GM19452 (cell line): ENCODE measurements around the gene SFMBT1.
"Not testable (repeated sequence)": the region's sequence is repeated elsewhere in the genome, so short reads cannot be mapped to it uniquely, and the experiment has no call there.

ENCODE experiments used
- ATAC-seq: cut with Tn5 transposase; IDR thresholded peaks from one replicate; pipeline ENCODE4 v1.9.1; 2021; ENCODE audit not compliant: unreplicated experiment

SFMBT1 gene

DNA sequence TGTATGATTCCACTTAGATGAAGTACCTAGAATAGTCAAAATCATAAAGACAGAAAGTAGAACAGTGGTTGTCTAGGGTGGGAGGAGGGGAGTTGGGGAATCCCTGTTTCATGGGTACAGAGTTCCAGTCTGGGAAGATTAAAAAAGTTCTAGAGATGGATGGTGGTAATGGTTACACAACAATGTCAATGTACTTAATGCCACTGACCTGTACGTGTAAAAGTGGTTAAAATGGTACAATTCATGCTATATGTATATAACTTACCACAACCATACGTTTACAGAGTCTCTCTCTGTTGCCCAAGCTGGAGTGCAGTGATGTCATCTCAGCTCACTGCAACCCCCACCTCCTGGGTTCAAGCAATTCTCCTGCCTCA is 6.5 kb downstream of the SFMBT1 start:
- ATAC-seq = no peak

DNA sequence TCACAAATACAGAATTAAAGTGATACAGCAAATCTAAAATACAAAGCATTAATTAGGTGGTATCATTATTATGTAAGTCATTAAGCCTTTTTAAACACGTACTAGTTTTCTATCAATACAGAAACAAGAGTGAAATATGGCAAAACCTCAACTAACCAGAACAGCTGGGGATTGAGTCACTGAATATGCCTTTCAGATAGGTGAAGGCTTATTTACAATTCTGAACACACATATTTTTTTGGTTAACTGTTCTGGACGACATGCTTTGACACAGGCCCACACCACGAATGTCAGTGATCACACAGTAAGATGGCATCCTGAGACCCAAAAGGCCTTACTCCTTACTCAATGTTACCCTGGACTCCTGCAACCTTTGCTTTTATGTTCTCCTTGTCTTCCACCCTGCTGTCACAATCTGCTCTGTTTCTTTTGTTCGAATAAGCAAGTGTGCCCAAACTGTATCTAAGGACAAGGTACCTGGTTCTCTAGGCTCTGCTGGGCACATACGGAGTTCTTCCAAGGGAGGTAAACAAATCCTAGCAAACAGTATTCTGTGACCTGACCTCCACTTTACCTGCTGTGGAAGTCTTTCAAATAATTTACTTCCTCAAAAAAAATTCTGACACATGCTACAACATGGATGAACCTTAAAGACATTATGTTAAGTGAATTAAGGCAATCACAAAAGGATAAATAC is 7.0 kb downstream of the SFMBT1 start:
- ATAC-seq = no peak

DNA sequence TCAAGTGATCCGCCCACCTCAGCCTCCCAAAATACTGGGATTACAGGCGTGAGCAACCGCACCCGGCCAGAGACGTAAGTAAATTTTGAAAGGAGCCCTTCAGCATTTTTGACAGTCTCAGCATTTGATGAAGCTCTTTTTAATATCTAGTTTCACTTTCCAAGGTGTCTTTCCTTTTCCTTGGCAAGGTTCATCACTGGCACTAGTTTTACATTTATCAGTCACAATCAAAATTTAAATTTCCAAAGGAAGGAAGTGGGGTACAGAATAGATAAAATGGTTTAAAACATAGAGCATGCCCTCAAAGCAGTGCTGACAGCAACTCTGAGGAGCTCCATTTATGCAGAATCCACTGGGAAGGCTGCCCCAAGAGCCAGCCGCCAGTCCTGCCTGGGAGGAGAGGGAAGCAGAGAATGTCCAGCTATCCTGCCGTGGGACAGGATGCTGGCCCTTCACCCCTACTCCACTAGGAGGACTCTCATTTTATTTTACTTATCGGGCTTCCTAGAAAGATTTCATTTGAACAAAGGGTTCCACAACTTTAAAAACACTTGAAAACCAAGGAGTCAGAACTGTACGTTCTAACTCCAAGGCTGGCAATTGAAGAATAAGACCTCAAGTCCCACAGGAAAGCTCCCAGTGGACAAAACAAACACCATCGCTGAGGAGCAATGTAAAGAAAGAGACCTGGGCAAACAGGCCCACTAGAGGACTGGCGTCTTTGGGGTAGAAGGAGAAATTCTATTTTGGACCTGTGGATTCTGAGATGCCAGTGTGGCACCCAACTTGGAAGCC is 9.9 kb downstream of the SFMBT1 start:
- no peak for ATAC-seq

DNA sequence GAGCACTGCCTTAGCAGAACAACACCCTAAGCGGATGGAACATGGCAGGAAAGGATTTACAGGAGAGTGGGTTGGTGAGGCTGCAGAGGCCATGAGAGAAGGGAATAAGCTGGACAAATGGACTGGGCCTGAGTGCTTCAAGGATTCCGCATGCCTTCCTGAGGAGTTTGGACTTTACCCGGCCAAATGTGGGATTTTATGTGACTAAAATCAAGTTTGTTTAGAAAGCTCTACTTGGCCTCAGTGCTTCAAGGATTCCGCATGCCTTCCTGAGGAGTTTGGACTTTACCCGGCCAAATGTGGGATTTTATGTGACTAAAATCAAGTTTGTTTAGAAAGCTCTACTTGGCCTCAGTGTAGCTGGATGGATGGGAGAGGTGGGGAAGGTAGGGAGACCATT is 10.9 kb downstream of the SFMBT1 start:
- ATAC-seq = not testable (repeated sequence)

DNA sequence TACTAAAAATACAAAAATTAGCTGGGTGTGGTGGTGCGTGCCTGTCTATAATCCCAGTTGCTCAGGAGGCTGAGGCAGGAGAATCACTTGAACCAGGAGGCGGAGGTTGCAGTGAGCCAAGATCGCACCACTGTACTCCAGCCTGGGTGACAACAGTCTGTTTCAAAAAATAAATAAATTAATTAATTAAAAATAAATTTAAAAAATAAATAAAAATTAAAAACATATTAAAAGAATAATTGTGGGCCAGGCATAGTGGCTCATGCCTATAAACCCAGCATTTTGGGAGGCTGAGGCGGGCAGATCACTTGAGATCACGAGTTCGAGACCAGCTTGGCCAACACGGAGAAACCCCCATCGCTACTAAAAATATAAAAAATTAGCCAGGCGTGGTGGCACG is 11.5 kb downstream of the SFMBT1 start:
- ATAC-seq = not testable (repeated sequence)

DNA sequence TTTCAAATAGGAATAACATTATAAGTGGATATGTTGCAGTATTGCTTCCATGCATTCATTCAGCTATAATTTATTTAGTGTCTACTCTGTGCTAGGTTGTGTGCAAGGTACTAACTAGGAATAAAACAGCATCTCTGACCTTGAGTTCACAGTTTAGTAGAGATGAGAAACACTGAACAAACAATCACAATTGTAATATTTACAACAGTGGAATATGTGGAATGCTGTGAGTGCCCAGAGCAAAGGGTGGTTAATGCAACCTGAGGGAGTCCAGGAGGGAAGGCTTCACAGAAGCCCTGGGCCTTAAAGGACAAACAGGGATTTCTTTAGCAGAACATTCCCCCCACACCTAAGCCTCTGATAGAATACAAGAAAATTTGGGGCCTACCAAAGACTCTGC is 13.3 kb downstream of the SFMBT1 start:
- no peak for ATAC-seq

DNA sequence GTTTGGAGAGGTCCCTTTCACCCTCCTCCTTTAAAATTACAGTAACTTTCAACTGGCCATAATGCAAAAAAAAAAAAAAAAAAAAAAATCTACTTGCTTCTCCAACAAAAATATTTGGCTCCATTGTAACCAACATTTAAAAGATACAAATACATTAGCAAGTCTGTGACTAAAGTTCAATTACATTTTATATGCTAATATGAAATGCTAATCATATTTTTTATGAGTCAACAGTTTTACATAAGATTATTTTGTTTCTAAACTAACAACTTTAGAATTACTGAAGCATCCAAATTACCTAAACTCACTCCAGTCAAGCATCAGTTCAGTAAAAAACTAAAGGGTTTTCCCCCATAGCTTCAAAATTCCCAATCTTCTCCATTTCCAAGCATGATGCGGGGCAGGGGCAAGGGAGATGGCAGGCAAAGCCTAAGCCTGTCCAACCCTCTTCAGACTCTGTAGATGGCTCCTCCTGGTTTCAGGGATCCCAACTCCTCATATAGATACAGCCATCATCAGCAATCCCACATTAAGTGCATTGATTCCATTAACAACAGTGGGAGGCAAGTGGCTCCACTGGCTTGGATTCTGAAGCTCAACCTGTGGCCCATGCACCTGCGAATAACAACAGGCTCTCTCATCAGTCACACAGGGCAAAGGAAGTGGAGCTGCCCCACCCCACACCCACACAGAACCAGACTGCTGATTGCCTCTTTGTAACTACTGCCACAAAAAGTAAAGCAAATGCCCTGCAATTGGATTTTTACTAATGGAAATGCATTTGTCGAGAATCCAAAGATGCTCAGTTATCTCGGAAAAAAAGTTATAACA is 15.0 kb downstream of the SFMBT1 start:
- no peak for ATAC-seq

DNA sequence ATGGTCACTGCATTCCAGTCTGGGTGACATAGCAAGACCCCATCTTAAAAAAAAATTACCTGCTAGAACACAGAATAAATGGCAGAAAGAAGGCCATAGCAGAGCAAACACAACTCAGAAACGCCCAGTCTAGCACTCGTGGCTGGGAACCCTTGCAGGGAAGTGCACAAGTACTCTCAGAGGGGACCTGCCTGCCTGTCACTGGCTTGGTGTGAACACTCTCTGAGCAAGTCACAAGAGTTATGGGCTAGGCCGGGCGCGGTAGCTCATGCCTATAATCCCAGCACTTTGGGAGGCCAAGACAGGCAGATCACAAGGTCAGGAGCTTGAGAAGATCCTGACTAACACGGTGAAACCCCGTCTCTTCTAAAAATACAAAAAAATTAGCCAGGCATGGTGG is 17.2 kb downstream of the SFMBT1 start:
- ATAC-seq = no peak

DNA sequence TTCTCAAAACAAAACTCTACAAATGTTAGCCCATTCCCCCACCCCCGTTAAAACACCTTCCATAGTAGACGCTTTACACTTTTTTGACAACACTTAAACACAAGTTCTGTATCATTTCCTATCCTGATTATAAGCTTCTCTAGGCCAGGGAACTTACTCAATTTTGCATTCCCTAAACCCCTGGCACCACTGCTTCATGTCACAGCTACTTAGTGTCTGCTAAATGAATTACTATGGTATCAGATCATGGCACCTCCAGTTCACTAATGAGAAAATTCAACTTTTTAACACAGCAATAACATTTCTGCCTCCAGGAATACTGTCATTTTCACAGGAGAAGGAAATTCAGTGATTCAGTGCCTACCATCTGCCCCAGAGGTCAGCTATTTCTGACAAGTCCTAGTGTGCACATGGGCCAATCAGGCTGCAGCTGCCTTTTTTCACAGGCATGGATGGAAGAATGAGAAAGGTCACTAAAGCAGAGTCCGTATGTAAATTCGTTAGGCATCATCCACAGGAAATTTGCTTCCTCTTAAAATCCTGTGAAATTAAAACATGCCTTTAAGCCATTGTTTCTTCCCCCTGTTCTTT is 18.5 kb downstream of the SFMBT1 start:
- ATAC-seq = no peak

DNA sequence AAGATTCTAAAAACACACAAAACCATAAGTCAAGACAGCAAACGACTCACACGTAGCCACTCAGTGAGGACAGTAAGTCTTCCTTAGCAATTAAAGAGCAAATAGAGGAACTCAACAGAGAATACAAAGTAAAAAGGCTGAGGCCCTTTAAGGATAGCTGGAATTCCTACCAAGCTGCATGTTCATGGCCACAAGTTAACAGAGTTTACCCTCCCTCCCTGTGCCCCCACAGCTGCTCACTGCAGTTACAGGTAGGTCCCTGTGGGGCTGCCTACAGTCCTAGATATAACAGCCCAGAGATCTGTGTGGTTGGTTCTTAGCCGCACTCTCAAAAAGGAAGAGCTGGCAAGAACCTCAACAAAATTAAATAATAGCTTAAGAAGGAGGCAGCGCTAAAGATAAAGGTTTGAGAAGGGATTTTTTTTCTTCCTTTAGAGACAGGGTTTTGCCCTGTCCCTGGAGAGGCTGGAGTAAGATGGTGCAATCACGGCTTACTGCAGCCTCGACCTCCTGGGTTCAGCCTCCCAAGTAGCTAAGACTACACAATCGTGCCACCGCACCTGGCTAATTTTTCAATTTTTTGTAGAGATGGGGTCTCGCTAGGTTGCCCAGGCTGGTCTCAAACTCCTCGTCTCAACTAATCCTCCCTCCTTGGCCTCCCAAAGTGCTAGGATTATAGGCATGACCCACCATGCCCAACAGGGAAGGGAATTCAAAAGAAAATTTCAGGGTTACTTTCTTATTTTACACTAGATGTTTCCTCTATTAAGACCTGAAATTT is 19.3 kb downstream of the SFMBT1 start:
- ATAC-seq = no peak

DNA sequence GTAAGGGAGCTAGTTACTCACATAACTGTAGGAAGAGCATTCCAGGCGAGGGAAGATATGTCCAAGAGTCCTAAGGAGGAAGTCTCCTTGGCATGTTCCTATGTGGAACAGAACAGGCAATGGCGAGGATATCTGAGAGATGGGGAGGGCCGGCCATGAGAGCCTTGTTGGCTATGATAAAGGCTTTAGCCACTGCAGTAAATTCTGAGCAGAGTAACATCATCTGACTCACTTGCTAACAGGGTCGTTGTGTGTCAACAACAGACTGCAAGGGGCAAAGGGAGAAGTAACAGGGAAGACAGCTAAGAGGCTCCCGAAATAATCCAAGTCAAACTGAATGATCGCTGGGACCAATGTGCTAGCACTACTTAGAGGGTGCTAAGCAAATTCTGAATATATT is 21.6 kb downstream of the SFMBT1 start:
- ATAC-seq = no peak

DNA sequence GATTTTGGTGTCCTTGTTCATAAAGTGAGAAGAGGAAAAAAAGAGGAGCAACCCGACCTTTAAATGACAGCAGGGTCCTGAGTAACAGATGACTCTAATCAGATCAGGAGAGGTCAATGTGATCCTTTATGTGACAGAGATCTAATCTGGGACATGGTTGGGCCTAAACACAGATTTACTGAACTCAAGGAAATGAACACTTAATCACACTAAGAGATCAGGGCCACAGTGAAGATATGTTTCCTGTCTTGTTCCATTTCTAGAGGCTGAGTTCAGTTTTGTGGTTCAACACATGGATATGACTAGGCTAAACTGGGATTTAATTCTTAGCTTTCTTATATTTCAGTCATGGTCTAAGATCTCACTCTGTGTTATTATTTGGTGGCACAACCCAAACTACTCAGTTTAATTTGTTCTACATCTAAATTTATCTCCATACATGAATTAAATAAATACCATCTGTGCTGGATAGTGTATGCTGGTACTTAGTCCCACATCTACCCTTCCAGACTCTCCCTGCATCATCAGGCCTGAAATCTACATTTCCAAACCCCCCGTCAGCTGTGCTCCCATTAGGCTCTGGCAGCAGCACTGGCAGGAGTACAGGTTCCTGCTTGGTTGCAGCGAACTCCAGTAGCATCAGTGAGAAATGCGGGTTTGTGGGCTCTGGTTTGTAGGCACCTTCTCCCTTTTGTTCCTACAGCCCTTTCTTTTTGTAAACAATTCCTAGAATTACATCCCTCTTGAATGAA is 22.6 kb downstream of the SFMBT1 start:
- ATAC-seq = no peak

DNA sequence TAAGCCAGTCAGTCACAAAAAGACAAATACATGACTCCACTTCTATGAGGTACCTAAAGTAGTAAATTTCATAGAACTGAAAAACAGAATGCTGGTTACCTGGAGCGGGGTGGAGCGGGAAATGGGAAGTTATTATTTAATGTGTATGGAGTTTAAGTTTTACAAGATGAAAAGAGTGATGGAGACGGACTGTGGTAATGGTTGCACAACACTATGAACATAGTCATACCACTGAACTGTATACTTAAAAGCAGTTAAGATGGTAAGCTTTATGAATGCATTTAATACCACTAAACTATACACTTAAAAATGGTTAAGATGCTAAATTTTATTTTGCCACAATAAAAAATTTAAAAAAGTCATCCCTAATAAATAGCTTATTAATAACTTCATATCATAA is 23.2 kb downstream of the SFMBT1 start:
- ATAC-seq = no peak

DNA sequence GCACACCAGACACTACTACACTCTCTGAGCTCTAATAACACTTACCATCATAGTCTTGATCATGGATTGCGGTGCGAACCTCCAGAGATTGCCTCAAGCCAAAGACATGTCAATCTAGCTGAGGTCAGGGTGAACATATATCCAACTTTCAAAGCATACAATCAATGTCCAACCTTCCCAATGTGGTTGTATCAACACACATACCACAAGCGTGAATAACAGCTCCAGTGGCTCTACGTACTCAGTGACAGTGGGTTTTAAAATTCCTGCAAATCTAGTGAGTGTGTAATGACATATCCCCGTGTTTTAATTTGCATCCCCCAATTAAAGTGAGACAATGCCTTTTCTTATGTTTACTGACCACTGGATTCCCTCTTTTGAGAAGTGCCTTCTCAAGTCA is 29.6 kb downstream of the SFMBT1 start:
- ATAC-seq = no peak

DNA sequence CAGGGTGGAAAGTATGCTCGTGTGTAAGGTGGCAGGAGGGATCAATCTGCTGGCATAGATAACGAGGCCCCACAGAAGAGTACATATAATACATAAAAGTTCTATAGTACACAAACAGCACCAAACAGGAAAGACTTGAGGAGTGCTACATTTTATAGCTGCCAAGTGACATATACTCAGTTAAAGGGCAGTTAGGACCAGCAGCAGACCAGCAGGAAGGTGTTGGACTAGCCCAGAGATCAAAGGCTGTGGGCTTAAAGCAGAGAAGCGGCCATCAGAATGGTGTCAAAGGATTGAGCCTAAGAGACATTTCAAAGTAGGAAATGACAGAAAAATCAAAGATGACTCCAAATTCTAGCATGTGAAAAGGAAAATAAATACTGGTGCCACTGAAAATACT is 34.5 kb downstream of the SFMBT1 start:
- no peak for ATAC-seq

DNA sequence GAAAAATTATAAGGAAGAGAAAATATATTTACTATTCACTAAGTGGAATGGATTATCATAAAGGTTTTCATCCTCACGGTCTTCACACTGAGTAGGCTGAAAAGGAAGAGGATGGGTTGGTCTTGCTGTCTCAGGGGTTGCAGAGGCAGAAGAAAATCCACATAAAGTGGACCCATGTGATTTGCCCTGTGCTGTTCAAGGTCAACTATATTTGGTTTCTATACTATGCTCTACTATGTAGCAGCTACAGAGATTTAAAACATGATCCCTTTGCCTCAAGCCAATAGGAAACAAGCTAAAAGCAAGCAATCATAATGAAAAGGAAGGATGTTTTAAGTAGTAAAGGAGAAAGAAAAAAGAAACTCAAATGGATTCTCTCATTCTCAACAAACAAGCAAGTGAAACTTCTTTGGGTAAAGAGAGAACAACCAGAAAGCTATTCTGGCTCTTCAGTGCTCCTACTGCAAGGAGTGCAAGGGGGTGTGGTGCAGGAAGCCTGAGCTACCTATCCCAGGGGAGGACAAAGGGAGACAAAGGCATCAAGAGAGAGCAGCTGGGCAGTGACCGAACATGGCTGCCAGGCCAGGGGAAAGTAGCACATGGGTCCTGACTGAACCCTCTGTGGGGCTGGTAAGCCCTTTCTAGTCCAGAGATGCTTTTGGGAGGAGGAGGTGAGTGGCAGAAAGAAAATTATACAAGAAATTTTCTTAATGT is 35.9 kb downstream of the SFMBT1 start:
- no peak for ATAC-seq

DNA sequence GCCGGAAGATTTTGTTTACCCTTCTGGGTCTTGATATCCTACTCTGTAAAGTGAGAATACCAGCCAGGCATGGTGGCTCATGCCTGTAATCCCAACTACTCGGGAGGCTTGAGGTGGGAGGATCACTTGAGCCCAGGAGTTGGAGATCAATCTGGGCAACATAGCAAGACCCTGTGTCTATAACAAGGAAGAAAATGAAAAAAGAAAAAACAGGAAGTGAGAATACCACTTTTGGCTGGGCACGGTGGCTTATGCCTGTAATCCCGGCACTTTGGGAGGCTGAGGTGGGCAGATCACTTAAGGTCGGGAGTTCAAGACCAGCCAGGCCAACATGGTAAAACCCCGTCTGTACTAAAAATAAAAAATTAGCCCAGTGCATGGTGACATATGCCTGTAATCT is 36.9 kb downstream of the SFMBT1 start:
- ATAC-seq = no peak

DNA sequence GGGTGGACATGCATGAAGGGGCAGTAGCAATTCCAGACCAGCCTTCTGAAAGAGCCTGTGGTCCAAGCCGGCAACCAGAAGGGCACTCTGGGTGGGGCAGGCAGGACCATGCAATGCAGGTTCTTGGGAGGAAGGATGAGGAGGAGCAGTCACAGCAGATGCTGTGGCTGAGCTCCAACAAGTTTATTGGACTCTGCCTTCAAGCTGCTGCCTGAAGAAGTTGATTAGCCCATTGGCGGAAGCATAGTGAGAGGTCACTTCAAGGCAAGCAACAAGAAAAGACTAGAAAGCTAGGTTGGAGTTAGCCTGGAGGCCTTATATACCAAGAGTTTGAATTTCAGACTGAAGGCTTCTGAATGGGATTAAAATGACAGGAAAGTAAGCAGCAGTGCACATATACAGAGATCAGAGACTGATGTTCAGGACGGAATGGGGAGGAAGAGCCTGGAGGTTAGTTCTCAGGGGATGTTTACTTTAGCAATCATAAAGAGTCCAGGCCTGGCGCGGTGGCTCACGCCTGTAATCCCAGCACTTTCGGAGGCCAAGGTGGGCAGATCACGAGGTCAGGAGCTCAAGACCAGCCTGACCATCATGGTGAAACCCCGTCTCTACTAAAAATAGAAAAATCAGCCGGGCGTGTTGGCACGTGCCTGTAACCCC is 39.9 kb downstream of the SFMBT1 start:
- no peak for ATAC-seq

DNA sequence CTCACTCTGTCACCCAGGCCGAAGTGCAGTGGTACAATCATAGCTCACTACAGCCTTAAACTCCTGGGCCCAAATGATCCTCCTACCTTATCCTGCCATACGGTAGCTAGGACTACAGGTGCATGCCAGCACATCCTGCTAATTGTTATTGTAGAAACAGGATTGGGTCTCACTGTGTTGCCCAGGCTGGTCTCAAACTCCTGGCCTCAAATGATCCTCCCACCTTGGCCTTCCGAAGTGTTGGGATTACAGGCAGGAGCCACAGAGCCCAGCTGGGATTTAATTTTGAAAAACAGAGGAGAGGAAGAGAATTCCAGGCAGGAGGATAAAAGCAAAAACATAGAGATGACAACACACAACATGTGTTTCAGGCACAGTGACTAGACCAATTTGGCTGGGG is 40.5 kb downstream of the SFMBT1 start:
- ATAC-seq = no peak
